Colonic mucosa (tissue), 4 donors: ENCODE results near the gene PSAPL1. TPM values are rescaled to one million over a fixed set of nuclear protein-coding genes. Genes with fewer than 3 reads are reported as not detected.

ENCODE experiments used
- DNase-seq: peaks from one replicate; pipeline ENCODE4 v3.0.0-alpha.2; 2020
- H3K27ac ChIP-seq: fragments of 200-600 bp; one replicate; pipeline ENCODE4 v1.8.0; 2021
- H3K27me3 ChIP-seq: fragments of 200-600 bp; one replicate; pipeline ENCODE4 v1.8.0; 2021
- H3K36me3 ChIP-seq: fragments of 200-600 bp; one replicate; pipeline ENCODE4 v1.8.0; 2021
- H3K4me1 ChIP-seq: fragments of 200-600 bp; one replicate; pipeline ENCODE4 v1.8.0; 2021; ENCODE audit warnings: mild to moderate bottlenecking
- H3K4me3 ChIP-seq: fragments of 200-600 bp; one replicate; pipeline ENCODE4 v1.8.0; 2021
- H3K9ac ChIP-seq, 2 donors: one replicate each; pipeline ENCODE4 v1.7.0; 2013; ENCODE audit warnings: control low read depth in 2 of 2, low read depth in 2 of 2, low read length in 2 of 2
- H3K9me3 ChIP-seq: fragments of 200-600 bp; one replicate; pipeline ENCODE4 v1.8.0; 2021
- CTCF ChIP-seq: fragments of 200-600 bp; IDR thresholded peaks from one replicate; pipeline ENCODE4 v1.8.0; 2022; ENCODE audit warnings: antibody characterized with exemption, mild to moderate bottlenecking
- intact Hi-C: fragments of 100-400 bp; cut with DNase I; formaldehyde crosslinking; loops from one replicate; pipeline ENCODE4 v1.14.1; 2022
- total RNA-seq, 2 donors: library from RNA; stranded (reverse); fragmentation: NEBNext Ultra II Directional in 1 of 2; extraction: Animal tissue kit (Norgen Biotek cat#: 25700) in 1 of 2; gene quantifications; one replicate each; pipeline ENCODE4 v1.2.1, GENCODE V29; 2021
- donor health status: healthy.
- donor health status: DM: no; HTN: no; CAD: no.
- donor health status: DM: no; HTN: no; CAD: no.

The PSAPL1 gene
- total RNA-seq, 2 donors from 2014 or later, result not detected

- no peak for TF ChIP-seq CTCF
- Histone ChIP-seq H3K9ac (no peak overlapping the region), H3K27ac (no peak overlapping the region), H3K4me1 (no peaks in the 10 kb centered on the region), H3K4me3 (no peak overlapping the region), H3K9me3 (no peaks in the 10 kb centered on the region), H3K27me3 (no peaks in the 10 kb centered on the region), H3K36me3 (no peaks in the 10 kb centered on the region)
- intact Hi-C loops, result no loop called here
- DNase-seq, result no peak
Observed at GRCh38 chr4:7422898-7423180, 11.9 kb downstream of the PSAPL1 start.

DNA sequence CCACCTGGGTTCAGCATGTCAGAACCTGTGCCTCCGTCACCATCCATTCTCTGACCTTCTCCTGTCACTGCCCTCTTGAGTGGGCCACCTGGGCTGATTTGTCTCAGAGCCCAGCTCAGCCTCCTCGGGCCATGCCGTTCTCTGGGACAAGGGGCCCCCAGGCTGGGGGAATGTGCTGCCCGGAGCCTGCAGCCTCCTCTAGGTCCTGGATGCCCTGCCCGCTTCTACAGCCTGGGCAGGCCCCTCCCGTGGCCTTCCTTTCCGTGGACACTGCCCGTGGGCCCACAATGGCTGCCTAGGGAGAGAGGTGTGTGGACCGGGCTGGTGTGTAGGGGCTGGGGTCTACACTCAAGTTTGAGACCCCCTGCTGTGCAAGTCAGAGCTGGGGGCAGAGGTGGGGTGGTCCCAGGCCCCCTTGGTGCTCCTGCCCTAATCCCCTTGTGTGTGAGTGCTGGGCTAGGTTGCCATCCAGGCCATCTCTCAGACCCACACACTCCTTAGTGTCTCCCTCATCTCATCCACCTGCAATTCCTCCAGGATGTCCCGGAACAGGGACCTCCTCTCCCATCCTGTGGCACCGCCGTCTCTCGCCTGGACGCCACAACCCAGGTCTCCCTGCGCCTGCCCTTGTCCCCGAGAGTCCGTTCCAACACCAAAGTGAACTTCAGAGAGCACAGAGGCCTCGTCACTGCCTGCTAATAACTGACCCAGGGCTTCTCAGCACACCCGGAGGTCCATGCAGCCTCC, 12.4 kb downstream of the PSAPL1 start:
- DNase-seq, result no peak
- Histone ChIP-seq H3K36me3 (no peaks in the 10 kb centered on the region), H3K27ac (no peak overlapping the region), H3K27me3 (no peaks in the 10 kb centered on the region), H3K9me3 (no peaks in the 10 kb centered on the region), H3K4me1 (no peaks in the 10 kb centered on the region), H3K9ac (no peak overlapping the region), H3K4me3 (no peak overlapping the region)
- no peak for TF ChIP-seq CTCF
- intact Hi-C loops, result no loop called here

GRCh38 chr4:7421356-7422150, 13.2 kb downstream of the PSAPL1 start:
- TF ChIP-seq CTCF, result no peak
- H3K27me3 ChIP-seq, result no peaks in the 10 kb centered on the region

DNA sequence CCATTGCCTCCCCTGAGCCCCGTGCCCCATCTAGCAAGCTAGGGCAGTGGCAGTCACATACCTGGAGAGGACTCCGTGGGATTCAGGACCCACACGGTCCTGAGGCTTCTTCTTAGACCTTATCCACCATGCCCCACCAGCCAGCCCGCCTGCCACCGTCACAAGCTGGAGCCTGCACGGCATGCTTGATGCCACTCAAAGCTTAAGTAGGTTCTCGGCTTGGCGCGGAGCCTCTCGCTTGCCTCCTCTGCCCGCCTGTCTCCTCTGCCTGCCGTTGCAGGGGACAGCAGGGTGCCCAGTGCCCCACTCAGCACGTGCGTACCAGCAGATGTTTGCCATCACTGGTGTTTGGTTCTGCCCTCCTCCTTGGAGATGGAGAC, 14.1 kb downstream of the PSAPL1 start:
- DNase-seq, result no peak
- Histone ChIP-seq H3K36me3 (no peaks in the 10 kb centered on the region), H3K27ac (no peak overlapping the region), H3K9me3 (no peaks in the 10 kb centered on the region), H3K4me1 (no peaks in the 10 kb centered on the region), H3K27me3 (no peaks in the 10 kb centered on the region), H3K9ac (no peak overlapping the region), H3K4me3 (no peak overlapping the region)
- intact Hi-C loops, result no loop called here
- TF ChIP-seq CTCF, result no peak

More at GRCh38 chr4:7421356-7422150, 13.2 kb downstream of the PSAPL1 start:
- no peak overlapping the region for H3K4me3 ChIP-seq
- DNase-seq, result no peak
- H3K36me3 ChIP-seq, result no peaks in the 10 kb centered on the region
- no peaks in the 10 kb centered on the region for H3K4me1 ChIP-seq
- H3K27ac ChIP-seq, result no peak overlapping the region
- H3K9me3 ChIP-seq, result no peaks in the 10 kb centered on the region
- intact Hi-C loops, result no loop called here
- H3K9ac ChIP-seq, result no peak overlapping the region

DNA sequence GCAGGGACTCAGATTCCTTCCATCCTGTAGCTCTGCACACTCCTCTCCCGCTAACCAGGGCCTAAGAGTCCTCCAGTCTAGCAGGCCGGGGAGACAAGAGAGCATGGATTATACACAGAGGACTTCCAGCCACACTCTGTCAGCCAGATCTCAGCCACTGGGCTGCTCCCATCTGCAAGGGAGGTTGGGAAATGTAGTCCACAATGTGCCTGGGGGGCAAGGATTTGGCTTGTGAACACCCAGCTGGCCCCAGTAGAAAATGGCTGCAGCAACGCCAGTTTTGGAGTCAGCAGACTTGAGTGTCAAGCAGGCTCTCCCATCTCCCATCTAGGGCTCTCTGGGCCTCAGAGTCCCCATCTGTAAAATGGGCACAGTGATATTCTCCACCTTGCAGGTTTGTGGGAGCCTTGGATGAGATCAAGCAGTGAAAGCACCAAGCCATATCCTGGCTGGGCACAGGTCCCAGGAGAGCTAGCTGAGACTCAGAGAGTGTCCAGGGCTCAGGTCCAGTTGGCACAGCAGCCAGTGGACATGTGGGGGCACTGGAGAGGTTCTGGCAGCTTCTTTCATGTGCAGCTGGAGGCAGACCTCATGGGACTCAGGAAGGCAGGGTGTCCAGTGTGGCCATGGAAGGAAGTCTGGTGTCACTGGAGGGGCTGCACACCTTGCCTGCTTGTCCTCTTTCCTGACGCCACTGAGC, 14.6 kb downstream of the PSAPL1 start:
- no peaks in the 10 kb centered on the region for H3K4me1 ChIP-seq
- no peak overlapping the region for H3K4me3 ChIP-seq
- H3K27ac ChIP-seq, result no peak overlapping the region
- no peak for DNase-seq
- H3K9ac ChIP-seq, result no peak overlapping the region
- intact Hi-C loops, result no loop called here
- no peaks in the 10 kb centered on the region for H3K36me3 ChIP-seq
- H3K27me3 ChIP-seq, result no peaks in the 10 kb centered on the region
- TF ChIP-seq CTCF, result no peak
- no peaks in the 10 kb centered on the region for H3K9me3 ChIP-seq
